ELF-1 (cell line): ENCODE data around the gene SRRM3.
"Not testable (repeated sequence)": the region's sequence is repeated elsewhere in the genome, so short reads cannot be mapped to it uniquely, and the experiment has no call there.

Experiments used
- DNase-seq: peaks from one replicate; pipeline ENCODE4 v3.0.0-alpha.2; 2016; ENCODE audit warnings: low read depth, low spot score

Gene SRRM3

GRCh38 chr7:76291351-76292212, 89.9 kb downstream of the SRRM3 start:
- DNase-seq, result peak; percentile 99

GRCh38 chr7:76292213-76292573, 90.5 kb downstream of the SRRM3 start:
- no peak for DNase-seq

GRCh38 chr7:76292911-76293310, 91.2 kb downstream of the SRRM3 start:
- DNase-seq, result not testable (repeated sequence)

DNA sequence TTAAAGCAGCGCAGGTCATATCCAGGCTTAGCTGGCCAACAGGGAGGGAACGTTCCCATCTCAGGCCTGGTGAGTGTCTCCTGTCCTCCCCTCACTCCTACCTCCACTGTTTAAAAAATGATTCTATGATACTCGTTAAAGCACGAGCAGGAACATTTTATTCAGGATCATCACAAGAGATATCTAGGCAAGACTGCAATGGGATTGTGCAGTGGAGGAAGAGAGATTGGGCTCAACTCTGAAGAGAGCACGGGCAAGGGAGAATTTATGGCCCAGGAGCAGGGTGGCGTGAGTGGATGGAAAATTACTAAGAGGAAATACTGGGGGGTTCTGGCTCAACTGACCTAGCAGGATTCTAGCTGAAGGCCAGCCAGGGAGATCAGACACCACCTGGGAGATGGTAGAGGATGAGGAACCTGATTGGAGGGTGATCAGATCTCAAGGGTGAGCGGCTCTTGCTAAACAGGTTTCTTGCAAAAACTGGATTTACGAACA, 91.8 kb downstream of the SRRM3 start:
- DNase-seq, result peak; percentile 80

DNA sequence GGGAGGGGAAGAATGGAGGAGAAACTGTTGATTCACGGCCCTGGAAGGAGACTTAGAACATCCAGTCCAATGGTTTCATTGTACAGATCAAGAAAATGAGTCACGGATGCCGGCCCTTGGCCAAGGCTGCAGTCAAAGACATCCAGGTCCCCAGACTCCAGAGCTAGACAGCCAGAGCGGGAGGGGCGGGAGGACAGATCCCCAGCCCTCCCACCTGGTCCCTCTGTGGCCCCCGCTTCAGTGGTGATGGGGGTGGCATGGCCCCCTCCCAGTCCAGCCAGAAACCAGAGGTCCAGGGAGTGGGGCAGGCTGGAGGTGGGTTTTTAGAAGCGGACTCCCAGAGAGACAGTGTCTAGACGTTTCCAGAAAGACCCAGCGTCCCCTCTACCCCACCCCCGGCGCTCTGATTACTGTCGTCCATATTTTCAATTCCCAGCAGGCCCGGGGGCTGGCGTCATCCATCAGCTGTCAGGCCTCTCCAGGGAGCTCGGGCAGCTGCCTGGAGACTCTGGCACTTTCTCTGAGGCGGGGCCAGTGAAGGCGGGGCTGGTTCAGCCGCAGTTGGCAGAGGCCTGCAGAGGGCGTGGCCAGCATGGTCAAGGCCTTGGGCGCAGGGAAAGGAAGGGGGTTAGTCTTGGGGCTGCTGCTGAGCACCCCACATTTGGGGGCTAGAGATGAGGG, 92.8 kb downstream of the SRRM3 start:
- DNase-seq, result peak; percentile 94

GRCh38 chr7:76296743-76297740, 95.3 kb downstream of the SRRM3 start:
- no peak for DNase-seq

GRCh38 chr7:76300166-76300731, 98.6 kb downstream of the SRRM3 start:
- DNase-seq, result no peak

DNA sequence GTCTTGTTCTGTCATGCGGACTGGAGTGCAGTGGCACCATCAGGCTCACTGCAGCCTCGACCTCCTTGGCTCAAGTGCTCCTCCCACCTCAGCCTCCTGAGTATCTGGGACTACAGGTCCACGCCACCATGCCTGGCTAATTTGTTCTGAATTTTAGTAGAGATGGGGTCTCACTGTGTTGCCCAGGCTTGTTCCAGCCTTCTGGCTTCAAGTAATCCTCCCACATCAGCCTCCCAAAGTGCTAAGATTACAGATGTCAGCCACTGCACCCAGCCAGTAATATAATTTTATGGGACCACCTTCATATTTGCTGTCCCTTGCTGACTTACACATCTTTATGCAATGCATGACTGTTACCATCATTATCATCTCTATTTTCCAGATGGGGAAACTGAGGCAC, 99.3 kb downstream of the SRRM3 start:
- DNase-seq, result no peak

GRCh38 chr7:76302347-76303201, 100.9 kb downstream of the SRRM3 start, which contains the start of gene HSPB1:
TSS of gene HSPB1 (plus strand) at chr7:76302673. CDS start at chr7:76302713, 40 bp downstream.
- DNase-seq, result peak; percentile 86

- peak; percentile 98 for DNase-seq
These were observed 101.8 kb downstream of the SRRM3 start for GRCh38 chr7:76303202-76304147.

DNA sequence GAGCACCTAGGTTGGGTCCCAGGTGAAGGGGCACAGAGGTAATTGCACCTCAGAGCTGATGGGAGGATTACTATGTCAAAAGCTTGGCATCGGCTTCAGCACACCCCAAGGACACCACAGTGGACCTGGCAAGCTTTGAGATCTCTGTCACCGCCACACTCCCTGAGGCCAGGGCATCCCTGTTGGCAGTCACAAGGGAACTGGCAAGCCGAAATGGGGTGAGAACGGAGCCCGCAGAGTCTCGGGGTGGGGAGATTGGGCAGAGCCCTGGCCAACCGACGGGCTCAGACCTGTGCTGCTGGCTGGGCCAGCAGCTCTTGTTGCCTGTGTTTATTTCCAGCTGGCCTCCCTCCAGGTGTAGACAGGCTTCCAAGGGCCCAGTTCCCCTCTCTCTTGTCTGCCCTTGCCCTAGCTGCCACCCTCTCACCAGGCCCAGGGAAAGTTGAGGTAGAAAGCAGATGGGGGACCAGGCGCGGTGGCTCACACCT, 103.2 kb downstream of the SRRM3 start:
- no peak for DNase-seq

GRCh38 chr7:76308874-76309273, 107.2 kb downstream of the SRRM3 start:
- not testable (repeated sequence) for DNase-seq

GRCh38 chr7:76309341-76310101, 107.8 kb downstream of the SRRM3 start:
- DNase-seq, result not testable (repeated sequence)

- peak; percentile 52 for DNase-seq
These were observed 108.6 kb downstream of the SRRM3 start for GRCh38 chr7:76310102-76310957.

GRCh38 chr7:76311838-76312237, 110.1 kb downstream of the SRRM3 start:
- DNase-seq, result not testable (repeated sequence)

GRCh38 chr7:76314042-76314721, 112.5 kb downstream of the SRRM3 start:
- peak; percentile 99 for DNase-seq
